ENCODE results near the gene PIK3IP1.

Gene PIK3IP1

DNA sequence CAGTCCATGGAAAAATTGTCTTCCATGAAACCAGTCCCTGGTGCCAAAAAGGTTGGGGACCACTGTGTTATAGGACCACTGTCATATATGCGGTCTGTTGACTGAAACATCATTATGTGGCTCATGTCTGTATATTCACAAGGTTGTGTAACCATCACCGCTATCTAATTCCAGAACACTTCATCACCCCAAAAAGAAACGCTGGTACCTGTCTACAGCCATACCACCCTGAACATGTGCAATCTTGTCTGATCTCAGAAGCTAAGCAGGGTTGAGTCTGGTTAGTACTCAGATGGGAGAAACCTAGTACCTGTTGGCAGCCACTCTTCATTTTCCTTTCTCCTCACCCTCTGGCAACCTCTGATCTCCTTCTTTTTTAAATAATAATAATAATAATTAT is 12.9 kb upstream of the PIK3IP1 start:
- TF ChIP-seq, protein P1, sequence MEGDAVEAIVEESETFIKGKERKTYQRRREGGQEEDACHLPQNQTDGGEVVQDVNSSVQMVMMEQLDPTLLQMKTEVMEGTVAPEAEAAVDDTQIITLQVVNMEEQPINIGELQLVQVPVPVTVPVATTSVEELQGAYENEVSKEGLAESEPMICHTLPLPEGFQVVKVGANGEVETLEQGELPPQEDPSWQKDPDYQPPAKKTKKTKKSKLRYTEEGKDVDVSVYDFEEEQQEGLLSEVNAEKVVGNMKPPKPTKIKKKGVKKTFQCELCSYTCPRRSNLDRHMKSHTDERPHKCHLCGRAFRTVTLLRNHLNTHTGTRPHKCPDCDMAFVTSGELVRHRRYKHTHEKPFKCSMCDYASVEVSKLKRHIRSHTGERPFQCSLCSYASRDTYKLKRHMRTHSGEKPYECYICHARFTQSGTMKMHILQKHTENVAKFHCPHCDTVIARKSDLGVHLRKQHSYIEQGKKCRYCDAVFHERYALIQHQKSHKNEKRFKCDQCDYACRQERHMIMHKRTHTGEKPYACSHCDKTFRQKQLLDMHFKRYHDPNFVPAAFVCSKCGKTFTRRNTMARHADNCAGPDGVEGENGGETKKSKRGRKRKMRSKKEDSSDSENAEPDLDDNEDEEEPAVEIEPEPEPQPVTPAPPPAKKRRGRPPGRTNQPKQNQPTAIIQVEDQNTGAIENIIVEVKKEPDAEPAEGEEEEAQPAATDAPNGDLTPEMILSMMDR (conservative IDR thresholded peaks at IDR 0.05; ENCODE audit: low read depth, low read length), result no peak
- no peak for DNase-seq (ENCODE audit: low read depth)
- no peak overlapping the region for H3K4me3 ChIP-seq (ENCODE audit: low read length)

DNA sequence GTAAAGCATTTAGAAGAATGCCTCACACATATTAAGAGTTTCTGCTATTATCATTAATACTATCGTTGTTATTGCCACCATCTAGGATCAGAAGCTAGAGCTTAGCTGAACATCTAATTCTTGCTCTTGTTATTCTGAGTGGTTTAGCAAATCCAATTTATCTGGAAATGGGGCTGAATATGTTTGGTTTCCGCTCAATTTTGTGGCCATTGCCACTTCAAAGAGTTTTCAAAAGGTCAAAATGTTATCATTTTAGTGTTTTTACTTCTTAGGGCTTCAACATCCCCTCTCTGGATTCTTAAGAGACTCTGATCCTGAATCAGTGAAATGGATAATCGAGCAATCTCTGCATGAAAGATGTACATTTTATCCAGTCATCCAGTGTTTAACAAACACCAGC is 10.2 kb upstream of the PIK3IP1 start:
- no peak for DNase-seq (ENCODE audit: low read depth)
- no peak overlapping the region for H3K4me3 ChIP-seq (ENCODE audit: low read length)
- TF ChIP-seq, protein P1 (conservative IDR thresholded peaks at IDR 0.05; ENCODE audit: low read depth, low read length), result no peak

DNA sequence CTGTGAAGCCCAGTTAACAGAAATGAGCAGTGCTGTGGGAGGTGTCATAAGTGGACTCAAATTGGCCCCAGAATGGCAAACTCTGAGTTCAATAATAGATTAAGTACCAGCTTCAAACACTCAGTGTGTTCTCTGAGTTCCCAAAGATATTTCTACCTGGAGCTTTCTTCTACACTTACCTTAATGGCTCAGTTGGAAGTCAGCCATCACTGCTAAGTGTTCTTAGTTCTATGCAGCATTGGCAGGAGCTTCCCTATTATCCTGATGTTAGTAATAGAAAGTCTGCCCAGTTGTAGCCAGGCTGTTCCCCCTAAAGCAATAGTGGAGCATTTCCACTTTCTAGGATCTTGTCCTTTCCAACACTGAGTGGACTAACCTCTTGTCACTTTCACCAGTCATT is 9.7 kb upstream of the PIK3IP1 start:
- H3K4me3 ChIP-seq (ENCODE audit: low read length), result no peak overlapping the region
- no peak for DNase-seq (ENCODE audit: low read depth)
- TF ChIP-seq, protein P1 (conservative IDR thresholded peaks at IDR 0.05; ENCODE audit: low read depth, low read length), result no peak

DNA sequence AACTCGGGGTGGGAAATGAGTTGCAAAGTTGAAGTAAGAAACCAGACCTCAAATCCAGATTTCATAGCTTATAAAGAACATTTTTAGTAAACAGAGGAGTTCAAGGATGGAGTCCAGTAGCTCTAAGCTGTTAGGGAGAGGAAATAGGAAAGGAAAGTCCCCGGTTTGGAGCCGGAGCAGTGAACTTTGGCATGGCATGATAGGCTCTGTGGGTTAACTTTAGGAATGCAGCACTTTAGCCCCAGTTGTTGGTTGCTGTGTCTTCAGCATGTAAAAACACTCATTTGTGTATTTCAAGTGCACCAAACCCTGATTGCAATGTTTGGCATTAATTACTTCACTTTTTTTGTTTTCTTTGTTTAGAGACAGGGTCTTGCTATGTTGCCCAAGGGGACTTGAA is 8.6 kb upstream of the PIK3IP1 start:
- no peak overlapping the region for H3K4me3 ChIP-seq (ENCODE audit: low read length)
- TF ChIP-seq, protein P1 (conservative IDR thresholded peaks at IDR 0.05; ENCODE audit: low read depth, low read length), result no peak
- DNase-seq (ENCODE audit: low read depth), result no peak

DNA sequence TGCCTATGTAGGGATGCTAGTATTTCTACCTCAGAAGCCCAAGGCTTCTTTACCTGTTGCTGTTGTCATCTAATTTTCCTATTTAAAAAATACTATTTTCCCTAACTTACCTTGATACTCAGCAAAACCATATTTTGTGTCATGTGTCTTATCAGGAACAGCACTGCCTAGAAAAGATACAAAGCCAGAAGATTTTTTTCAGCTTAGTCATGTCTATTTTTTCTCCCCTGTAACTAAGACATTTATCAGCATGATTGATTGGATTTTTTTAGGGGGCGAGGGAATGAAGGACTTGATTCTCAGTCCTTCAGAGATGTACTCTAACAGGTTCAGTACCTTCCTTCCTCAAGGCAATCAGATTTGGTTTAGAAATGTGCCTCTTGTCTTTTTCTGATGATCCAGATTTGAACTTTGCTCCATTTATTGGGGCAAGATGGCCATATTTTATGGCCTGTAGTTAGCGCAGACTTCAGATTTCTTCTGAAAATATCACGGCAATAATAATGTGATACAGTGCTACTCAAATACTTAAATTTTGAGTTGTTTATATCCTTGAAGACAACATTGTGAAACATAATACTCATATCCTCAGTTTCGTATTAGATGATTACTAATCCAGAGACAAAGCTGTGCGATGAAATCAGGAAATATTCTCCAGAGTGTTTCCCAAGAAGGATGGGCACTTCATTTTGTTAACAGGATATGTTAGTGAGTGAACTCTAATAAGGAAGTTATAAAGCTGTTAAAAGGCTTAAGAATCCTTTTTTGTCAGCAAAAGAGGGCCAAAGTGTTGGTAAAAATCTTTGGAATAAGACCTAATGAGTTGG is 3.8 kb upstream of the PIK3IP1 start:
- H3K4me3 ChIP-seq (ENCODE audit: low read length), result no peak overlapping the region
- DNase-seq (ENCODE audit: low read depth), result no peak
- TF ChIP-seq, protein P1 (conservative IDR thresholded peaks at IDR 0.05; ENCODE audit: low read depth, low read length), result no peak

DNA sequence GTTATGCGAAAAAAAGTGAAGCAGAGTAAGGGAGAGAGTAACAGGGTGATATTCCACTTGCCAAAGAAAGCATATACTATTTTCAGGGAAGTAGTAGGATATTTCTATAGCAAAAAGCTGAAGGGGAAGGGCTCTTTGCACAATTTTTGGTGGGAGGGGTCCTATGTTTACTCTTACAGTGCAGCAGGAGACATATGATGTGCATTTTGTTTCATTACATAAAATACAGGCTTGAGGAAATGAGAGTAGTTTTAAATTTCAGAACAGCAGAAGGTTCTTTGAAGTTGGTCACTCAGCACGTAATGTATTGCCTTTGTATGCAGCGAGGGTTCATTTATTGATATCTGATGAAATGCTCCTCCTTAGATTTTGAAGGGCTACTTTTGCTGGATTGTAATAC is 3.1 kb upstream of the PIK3IP1 start:
- TF ChIP-seq, protein P1 (conservative IDR thresholded peaks at IDR 0.05; ENCODE audit: low read depth, low read length), result no peak
- H3K4me3 ChIP-seq (ENCODE audit: low read length), result no peak overlapping the region
- DNase-seq (ENCODE audit: low read depth), result no peak

All from retinal pigment epithelial cell (primary cell).